ENCODE measurements around the gene TECTB. TPM values are rescaled to one million over a fixed set of nuclear protein-coding genes. Genes with fewer than 3 reads are reported as not detected.
A peak's percentile ranks its signal among the peaks of the same experiment; 100 is the strongest.

Gene TECTB
- not detected for total RNA-seq
- polyA plus RNA-seq = not detected
- long read RNA-seq, donor 1 = 0 reads
- long read RNA-seq, donor 2 = 0 reads

GRCh38 chr10:112283100-112283499 is at the start of gene TECTB:
Gene TECTB (plus strand): TSS chr10:112283400. CDS start chr10:112283735, 335 bp downstream.
- Histone ChIP-seq H3K36me3 (ENCODE audit: insufficient read depth in 1 of 2, low read depth in 1 of 2) (no peaks in the 10 kb centered on the region), H3K9me3 (no peaks in the 10 kb centered on the region), H3K4me1 (no peaks in the 10 kb centered on the region), H3K27me3 (ENCODE audit: insufficient read depth in 3 of 3, low read length in 2 of 3) (no peaks in the 10 kb centered on the region), H3K27ac (no peak within 1 kb of the TSS), H3K4me3 (no peak within 1 kb of the TSS)
- DNase-seq = no peak
- TF ChIP-seq CTCF (IDR thresholded peaks at IDR 0.05) = no peak
- intact Hi-C loops (cut with DNase I) = no loop called here
- ATAC-seq = no peak
- WGBS, 3 donors = 63 to 72% (median 68%) methylated on average over 6 of the region's 6 CpGs

- H3K36me3 ChIP-seq (ENCODE audit: insufficient read depth in 1 of 2, low read depth in 1 of 2) = no peaks in the 10 kb centered on the region
- H3K9me3 ChIP-seq = no peaks in the 10 kb centered on the region
- H3K27me3 ChIP-seq (ENCODE audit: insufficient read depth in 3 of 3, low read length in 2 of 3) = no peaks in the 10 kb centered on the region
- H3K4me3 ChIP-seq = no peak overlapping the region
- intact Hi-C loops (cut with DNase I) = no loop called here
- DNase-seq = no peak
- no peak overlapping the region for H3K27ac ChIP-seq
- peaks cover 9% of the 10 kb centered on the region for H3K4me1 ChIP-seq
- no peak for TF ChIP-seq CTCF (IDR thresholded peaks at IDR 0.05)
- 76 to 81% (median 79%) methylated on average over 7 of the region's 7 CpGs for WGBS, 3 donors
- ATAC-seq = no peak
These were observed 48.1 kb upstream of the TECTB start for GRCh38 chr10:112235141-112235540.

- ATAC-seq (no peak), DNase-seq (no peak)
- intact Hi-C loops (cut with DNase I) = no loop called here
- Histone ChIP-seq H3K27ac (no peak overlapping the region), H3K4me1 (peaks cover 9% of the 10 kb centered on the region), H3K36me3 (ENCODE audit: insufficient read depth in 1 of 2, low read depth in 1 of 2) (no peaks in the 10 kb centered on the region), H3K4me3 (no peak overlapping the region), H3K27me3 (ENCODE audit: insufficient read depth in 3 of 3, low read length in 2 of 3) (no peaks in the 10 kb centered on the region), H3K9me3 (no peaks in the 10 kb centered on the region)
- TF ChIP-seq CTCF (IDR thresholded peaks at IDR 0.05) = no peak
- 52 to 74% (median 58%) methylated on average over 4 of the region's 4 CpGs for WGBS, 3 donors
These were observed 47.3 kb upstream of the TECTB start for GRCh38 chr10:112235920-112236319.

GRCh38 chr10:112236486-112236885 is 46.7 kb upstream of the TECTB start:
- 74 to 83% (median 78%) methylated on average over 3 of the region's 3 CpGs for WGBS, 3 donors
- Histone ChIP-seq H3K9me3 (no peaks in the 10 kb centered on the region), H3K4me3 (no peak overlapping the region), H3K27me3 (ENCODE audit: insufficient read depth in 3 of 3, low read length in 2 of 3) (no peaks in the 10 kb centered on the region), H3K4me1 (peaks cover 8% of the 10 kb centered on the region), H3K36me3 (ENCODE audit: insufficient read depth in 1 of 2, low read depth in 1 of 2) (no peaks in the 10 kb centered on the region), H3K27ac (no peak overlapping the region)
- peak; percentile 50 to 79 (median 59) for ATAC-seq
- no peak for TF ChIP-seq CTCF (IDR thresholded peaks at IDR 0.05)
- intact Hi-C loops (cut with DNase I) = no loop called here
- no peak for DNase-seq

GRCh38 chr10:112239347-112239746 is 43.9 kb upstream of the TECTB start:
- no peak for TF ChIP-seq CTCF (IDR thresholded peaks at IDR 0.05)
- no peaks in the 10 kb centered on the region for H3K9me3 ChIP-seq
- no peak overlapping the region for H3K27ac ChIP-seq
- H3K4me1 ChIP-seq = no peaks in the 10 kb centered on the region
- 60 to 89% (median 87%) methylated on average over 5 of the region's 5 CpGs for WGBS, 3 donors
- no peak for DNase-seq
- intact Hi-C loops (cut with DNase I) = no loop called here
- H3K36me3 ChIP-seq (ENCODE audit: insufficient read depth in 1 of 2, low read depth in 1 of 2) = no peaks in the 10 kb centered on the region
- no peak for ATAC-seq
- no peaks in the 10 kb centered on the region for H3K27me3 ChIP-seq (ENCODE audit: insufficient read depth in 3 of 3, low read length in 2 of 3)
- H3K4me3 ChIP-seq = no peak overlapping the region

Data from psoas muscle (tissue), 8 donors.